Measurements from ENCODE around the gene CCSER1. TPM values are rescaled to one million over a fixed set of nuclear protein-coding genes. Genes with fewer than 3 reads are reported as not detected.
A peak's percentile ranks its signal among the peaks of the same experiment; 100 is the strongest.

The CCSER1 gene
- polyA plus RNA-seq, 1 donor from 2014 or later = 20.8 TPM

- no peak overlapping the region for H3K9ac ChIP-seq (ENCODE audit: low read length)
- H3K9me3 ChIP-seq (ENCODE audit: low read length) = no peaks in the 10 kb centered on the region
- H3K27me3 ChIP-seq (ENCODE audit: insufficient read depth, low read depth, low read length) = no peaks in the 10 kb centered on the region
- no peaks in the 10 kb centered on the region for H3K9me2 ChIP-seq (ENCODE audit: insufficient read depth, low read length)
- H3K4me3 ChIP-seq (ENCODE audit: low read length) = no peak overlapping the region
- no peaks in the 10 kb centered on the region for H3K36me3 ChIP-seq (ENCODE audit: insufficient read depth, low read length)
- H3K79me2 ChIP-seq (replicated peaks; ENCODE audit: insufficient read depth, low read length) = no peaks in the 10 kb centered on the region
- H3K4me2 ChIP-seq (ENCODE audit: low read length) = no peak overlapping the region
- H4K20me1 ChIP-seq (ENCODE audit: insufficient read depth) = no peaks in the 10 kb centered on the region
- H3K27ac ChIP-seq (ENCODE audit: low read length) = no peak overlapping the region
- no peak overlapping the region for H2AFZ ChIP-seq (ENCODE audit: low read depth, low read length)
- peaks cover 9% of the 10 kb centered on the region for H3F3A ChIP-seq (ENCODE audit: insufficient read depth, low read length, poor library complexity, severe bottlenecking)
- TF ChIP-seq POLR2AphosphoS5 (IDR thresholded peaks at IDR 0.05) (no peak), TAF1 (IDR thresholded peaks at IDR 0.05; ENCODE audit: low read depth) (no peak), SMC3 (conservative IDR thresholded peaks at IDR 0.05; ENCODE audit: poor library complexity) (no peak), RAD21 (conservative IDR thresholded peaks at IDR 0.05) (no peak), REST (IDR thresholded peaks at IDR 0.05; ENCODE audit: borderline replicate concordance) (no peak), EP300 (conservative IDR thresholded peaks at IDR 0.05; ENCODE audit: poor library complexity, severe bottlenecking) (no peak), MXI1 (conservative IDR thresholded peaks at IDR 0.05; ENCODE audit: poor library complexity, severe bottlenecking) (no peak), EZH2 (IDR thresholded peaks at IDR 0.05; ENCODE audit: borderline replicate concordance, insufficient read depth, low read length, poor library complexity, severe bottlenecking) (no peak)
- TF ChIP-seq, protein P1, sequence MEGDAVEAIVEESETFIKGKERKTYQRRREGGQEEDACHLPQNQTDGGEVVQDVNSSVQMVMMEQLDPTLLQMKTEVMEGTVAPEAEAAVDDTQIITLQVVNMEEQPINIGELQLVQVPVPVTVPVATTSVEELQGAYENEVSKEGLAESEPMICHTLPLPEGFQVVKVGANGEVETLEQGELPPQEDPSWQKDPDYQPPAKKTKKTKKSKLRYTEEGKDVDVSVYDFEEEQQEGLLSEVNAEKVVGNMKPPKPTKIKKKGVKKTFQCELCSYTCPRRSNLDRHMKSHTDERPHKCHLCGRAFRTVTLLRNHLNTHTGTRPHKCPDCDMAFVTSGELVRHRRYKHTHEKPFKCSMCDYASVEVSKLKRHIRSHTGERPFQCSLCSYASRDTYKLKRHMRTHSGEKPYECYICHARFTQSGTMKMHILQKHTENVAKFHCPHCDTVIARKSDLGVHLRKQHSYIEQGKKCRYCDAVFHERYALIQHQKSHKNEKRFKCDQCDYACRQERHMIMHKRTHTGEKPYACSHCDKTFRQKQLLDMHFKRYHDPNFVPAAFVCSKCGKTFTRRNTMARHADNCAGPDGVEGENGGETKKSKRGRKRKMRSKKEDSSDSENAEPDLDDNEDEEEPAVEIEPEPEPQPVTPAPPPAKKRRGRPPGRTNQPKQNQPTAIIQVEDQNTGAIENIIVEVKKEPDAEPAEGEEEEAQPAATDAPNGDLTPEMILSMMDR (IDR thresholded peaks at IDR 0.05; ENCODE audit: poor library complexity, severe bottlenecking) = no peak
Measured at GRCh38 chr4:91123742-91124141, 996.5 kb downstream of the CCSER1 start.

GRCh38 chr4:91127192-91127591, 1000.0 kb downstream of the CCSER1 start:
- Histone ChIP-seq H3K4me2 (ENCODE audit: low read length) (peak overlapping the region; percentile 50), H3K79me2 (replicated peaks; ENCODE audit: insufficient read depth, low read length) (no peaks in the 10 kb centered on the region), H3K9me3 (ENCODE audit: low read length) (no peaks in the 10 kb centered on the region), H3K9ac (ENCODE audit: low read length) (no peak overlapping the region), H3K9me2 (ENCODE audit: insufficient read depth, low read length) (no peaks in the 10 kb centered on the region), H3K27me3 (ENCODE audit: insufficient read depth, low read depth, low read length) (no peaks in the 10 kb centered on the region), H3K36me3 (ENCODE audit: insufficient read depth, low read length) (no peaks in the 10 kb centered on the region), H2AFZ (ENCODE audit: low read depth, low read length) (no peak overlapping the region), H3F3A (ENCODE audit: insufficient read depth, low read length, poor library complexity, severe bottlenecking) (peaks cover 9% of the 10 kb centered on the region), H3K27ac (ENCODE audit: low read length) (peak overlapping the region; percentile 58), H3K4me3 (ENCODE audit: low read length) (peak overlapping the region; percentile 1), H4K20me1 (ENCODE audit: insufficient read depth) (no peaks in the 10 kb centered on the region)
- no peak for TF ChIP-seq EZH2 (IDR thresholded peaks at IDR 0.05; ENCODE audit: borderline replicate concordance, insufficient read depth, low read length, poor library complexity, severe bottlenecking)
- TF ChIP-seq REST (IDR thresholded peaks at IDR 0.05; ENCODE audit: borderline replicate concordance) = no peak
- TF ChIP-seq EP300 (conservative IDR thresholded peaks at IDR 0.05; ENCODE audit: poor library complexity, severe bottlenecking) = peak; percentile 31
- TF ChIP-seq TAF1 (IDR thresholded peaks at IDR 0.05; ENCODE audit: low read depth) = no peak
- no peak for TF ChIP-seq SMC3 (conservative IDR thresholded peaks at IDR 0.05; ENCODE audit: poor library complexity)
- no peak for TF ChIP-seq MXI1 (conservative IDR thresholded peaks at IDR 0.05; ENCODE audit: poor library complexity, severe bottlenecking)
- TF ChIP-seq POLR2AphosphoS5 (IDR thresholded peaks at IDR 0.05) = no peak
- TF ChIP-seq, protein P1 (IDR thresholded peaks at IDR 0.05; ENCODE audit: poor library complexity, severe bottlenecking) = no peak
- peak; percentile 14 for TF ChIP-seq RAD21 (conservative IDR thresholded peaks at IDR 0.05)

Data from neural cell (in vitro differentiated cells).